ENCODE measurements around the gene SFTPA1. TPM values are rescaled to one million over a fixed set of nuclear protein-coding genes. Genes with fewer than 3 reads are reported as not detected.
"Not testable (repeated sequence)": the region's sequence is repeated elsewhere in the genome, so short reads cannot be mapped to it uniquely, and the experiment has no call there.

SFTPA1 gene
- total and polyA plus RNA-seq, 4 donors: not detected

DNA sequence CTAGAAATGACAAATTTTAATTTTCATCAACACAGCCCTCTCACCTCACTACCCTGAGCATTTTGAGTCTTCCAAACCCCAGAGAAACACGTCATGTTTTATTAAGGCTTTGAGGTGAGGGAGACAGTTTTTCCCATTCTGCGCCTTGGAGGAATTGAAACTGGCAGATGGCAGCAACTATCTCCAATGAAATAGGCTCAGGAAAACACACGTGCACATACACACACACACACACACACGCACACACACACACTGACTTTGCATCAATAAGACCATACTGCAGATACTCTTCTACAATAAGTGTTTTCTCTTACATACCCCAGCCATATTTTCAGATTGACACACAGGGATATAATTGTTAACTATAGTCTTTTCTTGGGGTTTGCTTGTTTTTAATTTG, 47.3 kb upstream of the SFTPA1 start:
- no peak for TF ChIP-seq NR2F2 (IDR thresholded peaks at IDR 0.05)
- TF ChIP-seq, protein P1, sequence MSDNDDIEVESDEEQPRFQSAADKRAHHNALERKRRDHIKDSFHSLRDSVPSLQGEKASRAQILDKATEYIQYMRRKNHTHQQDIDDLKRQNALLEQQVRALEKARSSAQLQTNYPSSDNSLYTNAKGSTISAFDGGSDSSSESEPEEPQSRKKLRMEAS (IDR thresholded peaks at IDR 0.05): no peak
- TF ChIP-seq, protein P2, sequence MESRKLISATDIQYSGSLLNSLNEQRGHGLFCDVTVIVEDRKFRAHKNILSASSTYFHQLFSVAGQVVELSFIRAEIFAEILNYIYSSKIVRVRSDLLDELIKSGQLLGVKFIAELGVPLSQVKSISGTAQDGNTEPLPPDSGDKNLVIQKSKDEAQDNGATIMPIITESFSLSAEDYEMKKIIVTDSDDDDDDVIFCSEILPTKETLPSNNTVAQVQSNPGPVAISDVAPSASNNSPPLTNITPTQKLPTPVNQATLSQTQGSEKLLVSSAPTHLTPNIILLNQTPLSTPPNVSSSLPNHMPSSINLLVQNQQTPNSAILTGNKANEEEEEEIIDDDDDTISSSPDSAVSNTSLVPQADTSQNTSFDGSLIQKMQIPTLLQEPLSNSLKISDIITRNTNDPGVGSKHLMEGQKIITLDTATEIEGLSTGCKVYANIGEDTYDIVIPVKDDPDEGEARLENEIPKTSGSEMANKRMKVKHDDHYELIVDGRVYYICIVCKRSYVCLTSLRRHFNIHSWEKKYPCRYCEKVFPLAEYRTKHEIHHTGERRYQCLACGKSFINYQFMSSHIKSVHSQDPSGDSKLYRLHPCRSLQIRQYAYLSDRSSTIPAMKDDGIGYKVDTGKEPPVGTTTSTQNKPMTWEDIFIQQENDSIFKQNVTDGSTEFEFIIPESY (IDR thresholded peaks at IDR 0.05): no peak
- TF ChIP-seq, protein P3, sequence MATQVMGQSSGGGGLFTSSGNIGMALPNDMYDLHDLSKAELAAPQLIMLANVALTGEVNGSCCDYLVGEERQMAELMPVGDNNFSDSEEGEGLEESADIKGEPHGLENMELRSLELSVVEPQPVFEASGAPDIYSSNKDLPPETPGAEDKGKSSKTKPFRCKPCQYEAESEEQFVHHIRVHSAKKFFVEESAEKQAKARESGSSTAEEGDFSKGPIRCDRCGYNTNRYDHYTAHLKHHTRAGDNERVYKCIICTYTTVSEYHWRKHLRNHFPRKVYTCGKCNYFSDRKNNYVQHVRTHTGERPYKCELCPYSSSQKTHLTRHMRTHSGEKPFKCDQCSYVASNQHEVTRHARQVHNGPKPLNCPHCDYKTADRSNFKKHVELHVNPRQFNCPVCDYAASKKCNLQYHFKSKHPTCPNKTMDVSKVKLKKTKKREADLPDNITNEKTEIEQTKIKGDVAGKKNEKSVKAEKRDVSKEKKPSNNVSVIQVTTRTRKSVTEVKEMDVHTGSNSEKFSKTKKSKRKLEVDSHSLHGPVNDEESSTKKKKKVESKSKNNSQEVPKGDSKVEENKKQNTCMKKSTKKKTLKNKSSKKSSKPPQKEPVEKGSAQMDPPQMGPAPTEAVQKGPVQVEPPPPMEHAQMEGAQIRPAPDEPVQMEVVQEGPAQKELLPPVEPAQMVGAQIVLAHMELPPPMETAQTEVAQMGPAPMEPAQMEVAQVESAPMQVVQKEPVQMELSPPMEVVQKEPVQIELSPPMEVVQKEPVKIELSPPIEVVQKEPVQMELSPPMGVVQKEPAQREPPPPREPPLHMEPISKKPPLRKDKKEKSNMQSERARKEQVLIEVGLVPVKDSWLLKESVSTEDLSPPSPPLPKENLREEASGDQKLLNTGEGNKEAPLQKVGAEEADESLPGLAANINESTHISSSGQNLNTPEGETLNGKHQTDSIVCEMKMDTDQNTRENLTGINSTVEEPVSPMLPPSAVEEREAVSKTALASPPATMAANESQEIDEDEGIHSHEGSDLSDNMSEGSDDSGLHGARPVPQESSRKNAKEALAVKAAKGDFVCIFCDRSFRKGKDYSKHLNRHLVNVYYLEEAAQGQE (IDR thresholded peaks at IDR 0.05): no peak
- TF ChIP-seq GABPA (IDR thresholded peaks at IDR 0.05 in 1 of 2, conservative IDR thresholded peaks at IDR 0.05 in 1 of 2): no peak
- TF ChIP-seq FOXA2 (IDR thresholded peaks at IDR 0.05): no peak
- no peak for TF ChIP-seq JUND (IDR thresholded peaks at IDR 0.05)
- TF ChIP-seq, protein P4, sequence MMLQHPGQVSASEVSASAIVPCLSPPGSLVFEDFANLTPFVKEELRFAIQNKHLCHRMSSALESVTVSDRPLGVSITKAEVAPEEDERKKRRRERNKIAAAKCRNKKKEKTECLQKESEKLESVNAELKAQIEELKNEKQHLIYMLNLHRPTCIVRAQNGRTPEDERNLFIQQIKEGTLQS (IDR thresholded peaks at IDR 0.05): no peak
- no peak for TF ChIP-seq YY1 (IDR thresholded peaks at IDR 0.05)
- TF ChIP-seq HNF4G (IDR thresholded peaks at IDR 0.05): no peak
- TF ChIP-seq HNF4A (conservative IDR thresholded peaks at IDR 0.05): no peak
- no peak for TF ChIP-seq EGR1 (IDR thresholded peaks at IDR 0.05; ENCODE audit: low read depth in 2 of 2)
- no peak for TF ChIP-seq RXRA (IDR thresholded peaks at IDR 0.05)
- TF ChIP-seq FOXA1 (IDR thresholded peaks at IDR 0.05): no peak
- no peak for TF ChIP-seq RAD21 (IDR thresholded peaks at IDR 0.05)
- no peak for TF ChIP-seq TAF1 (conservative IDR thresholded peaks at IDR 0.05)
- Histone ChIP-seq H3K4me1 (ENCODE audit: control insufficient read depth in 4 of 4, insufficient read depth in 4 of 4, low read length in 3 of 4) (peaks cover 0 to 16% (median 8%) of the 10 kb centered on the region in 4 donors), H3K9ac (ENCODE audit: low read depth in 1 of 2, low read length in 2 of 2) (no peak overlapping the region), H3K27me3 (ENCODE audit: control insufficient read depth in 4 of 4, insufficient read depth in 4 of 4, low read length in 3 of 4) (no peaks in the 10 kb centered on the region), H3K27ac (ENCODE audit: low read depth in 1 of 2, low read length in 2 of 2) (no peak overlapping the region), H3K36me3 (ENCODE audit: control insufficient read depth in 4 of 4, insufficient read depth in 3 of 4, low read depth in 1 of 4, low read length in 3 of 4) (no peaks in the 10 kb centered on the region), H3K9me3 (ENCODE audit: control insufficient read depth in 4 of 4, low read length in 3 of 4) (no peaks in the 10 kb centered on the region), H3K4me3 (ENCODE audit: low read depth in 1 of 3, low read length in 3 of 3) (no peak overlapping the region)
- DNase-seq (ENCODE audit: low spot score): no peak
- WGBS: 79% methylated on average over 4 of the region's 4 CpGs

DNA sequence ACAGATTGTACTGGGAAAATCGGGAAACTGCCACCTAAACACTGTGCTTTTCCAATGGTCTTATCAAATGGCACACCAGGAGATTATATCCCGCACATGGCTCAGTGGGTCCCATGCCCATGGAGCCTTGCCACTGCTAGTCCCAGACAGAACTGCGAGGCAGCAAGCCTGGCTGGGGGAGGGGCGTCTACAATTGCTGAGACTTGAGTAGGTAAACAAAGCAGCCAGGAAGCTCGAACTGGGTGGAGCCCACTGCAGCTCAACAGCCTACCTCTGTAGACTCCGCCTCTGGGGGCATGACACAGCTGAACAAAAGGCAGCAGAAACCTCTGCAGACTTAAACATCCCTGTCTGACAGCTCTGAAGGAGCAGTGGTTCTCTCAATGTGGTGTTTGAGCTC, 40.1 kb upstream of the SFTPA1 start:
- DNase-seq (ENCODE audit: low spot score); H3K9ac ChIP-seq (ENCODE audit: low read depth in 1 of 2, low read length in 2 of 2); H3K27me3 ChIP-seq (ENCODE audit: control insufficient read depth in 4 of 4, insufficient read depth in 4 of 4, low read length in 3 of 4); H3K4me3 ChIP-seq (ENCODE audit: low read depth in 1 of 3, low read length in 3 of 3); H3K9me3 ChIP-seq (ENCODE audit: control insufficient read depth in 4 of 4, low read length in 3 of 4); H3K36me3 ChIP-seq (ENCODE audit: control insufficient read depth in 4 of 4, insufficient read depth in 3 of 4, low read depth in 1 of 4, low read length in 3 of 4); H3K4me1 ChIP-seq (ENCODE audit: control insufficient read depth in 4 of 4, insufficient read depth in 4 of 4, low read length in 3 of 4); H3K27ac ChIP-seq (ENCODE audit: low read depth in 1 of 2, low read length in 2 of 2): not testable (repeated sequence)
- 80% methylated on average over 6 of the region's 6 CpGs for WGBS
